Ovary (tissue), 9 donors: ENCODE results near the gene NGLY1. TPM values are rescaled to one million over a fixed set of nuclear protein-coding genes. Genes with fewer than 3 reads are reported as not detected.

Experiments
- DNase-seq, 5 donors: peaks; one replicate each; pipeline ENCODE4 v3.0.0-alpha.2; 2019 to 2020
- H3K27ac ChIP-seq, 2 donors: fragments of 200-600 bp; one replicate each; pipeline versions ENCODE4 v1.5.1 to v1.8.0; 2019 to 2022
- H3K27me3 ChIP-seq: fragments of 200-600 bp; one replicate; pipeline ENCODE4 v1.8.0; 2022
- H3K36me3 ChIP-seq: fragments of 200-600 bp; sonication (generic); one replicate; pipeline ENCODE4 v1.5.1; 2019
- H3K4me1 ChIP-seq: one replicate; pipeline ENCODE4 v1.8.1; 2013; ENCODE audit warnings: mild to moderate bottlenecking, moderate library complexity; ENCODE audit not compliant: insufficient read depth
- H3K4me3 ChIP-seq: fragments of 200-600 bp; sonication (generic); one replicate; pipeline ENCODE4 v1.5.1; 2017
- H3K9me3 ChIP-seq, 2 donors: fragments of 200-600 bp in 1 of 2; sonication (generic) in 1 of 2; one replicate each; pipeline versions ENCODE4 v1.5.1 to v1.8.1; 2013 to 2019; ENCODE audit warnings: mild to moderate bottlenecking in 1 of 2, moderate library complexity in 1 of 2
- CTCF ChIP-seq, 3 donors: fragments of 450-650 bp in 2 of 3; fragments of 200-600 bp in 1 of 3; IDR thresholded peaks; one replicate each; pipeline versions ENCODE4 v1.5.1 to v1.8.0; 2016 to 2022; ENCODE audit warnings: antibody characterized with exemption in 3 of 3, mild to moderate bottlenecking in 1 of 3
- EP300 ChIP-seq: sonication (generic); formaldehyde crosslinking; IDR thresholded peaks from one replicate; pipeline ENCODE4 v1.6.1; 2017; ENCODE audit warnings: antibody characterized with exemption
- POLR2A ChIP-seq: fragments of 450-650 bp; IDR thresholded peaks from one replicate; pipeline ENCODE4 v1.6.1; 2017; ENCODE audit warnings: antibody characterized with exemption, mild to moderate bottlenecking, moderate library complexity
- WGBS, 3 donors: extraction: QIAGEN DNeasy Blood & Tissue Kit in 1 of 3; methylation state at CpG; one replicate each; pipeline versions ENCODE4 v1.1.5 to v1.1.7; 2013 to 2017; 5-methylcytosine and 5-hydroxymethylcytosine counted together
- intact Hi-C, 4 donors: fragments of 100-400 bp; cut with DNase I; formaldehyde crosslinking; loops; one replicate each; pipeline versions ENCODE4 v1.11.0 to v1.15.1; 2022 to 2023
- polyA plus RNA-seq, 2 donors: library from polyadenylated mRNA; stranded (reverse); fragments of 200-250 nt in 1 of 2; fragments of 350-450 nt in 1 of 2; fragmentation: Illumina TruSeq in 1 of 2; extraction: RNeasy Lipid Tissue Mini Kit (QIAGEN cat#74804) in 1 of 2; gene quantifications; one replicate each; pipeline ENCODE4 v1.2.3, GENCODE V29; 2013 to 2014
- total RNA-seq, 7 donors: library from RNA; depleted of rRNA in 2 of 7; stranded (reverse); fragments of >200 nt in 2 of 7; fragmentation: NEBNext Ultra II Directional in 3 of 7; extraction: Animal tissue kit (Norgen Biotek cat#: 25700) in 3 of 7; gene quantifications; one replicate each; pipeline versions ENCODE4 v1.1.0 to v1.2.4, GENCODE V29; 2016 to 2023
- donor health status: DM: no; HTN: no; CAD: no; lungs with moderate emphysema.
- donor health status: DM: no; HTN: no; CAD: no.
- donor health status: Bipolar disorder and iron deficiency.
- donor health status: DM: yes; HTN: yes; CAD: no.
- donor health status: DM: no; HTN: no; CAD: no.
- donor health status: DM: yes; HTN: yes; CAD: no.

NGLY1 gene
- total and polyA plus RNA-seq, 9 donors, result 11.0 to 30.4 (median 27.1) TPM

- Histone ChIP-seq H3K9me3 (no peaks in the 10 kb centered on the region), H3K27me3 (no peaks in the 10 kb centered on the region), H3K4me1 (peaks cover 5% of the 10 kb centered on the region), H3K4me3 (no peak overlapping the region), H3K36me3 (no peaks in the 10 kb centered on the region), H3K27ac (no peak overlapping the region)
- intact Hi-C loops, result loop anchor here in 2 of 4 donors (10.0 kb wide), 1 partner anchor 116 kb away; the partner anchor contains the start of gene TOP2B (in 2 of the 2)
- no peak for DNase-seq
- TF ChIP-seq EP300 (no peak), POLR2A (no peak), CTCF (IDR thresholded peaks at IDR 0.05) (no peak)
- WGBS, 3 donors, result 93 to 95% (median 95%) methylated on average over 6 of the region's 6 CpGs
Observed at GRCh38 chr3:25780618-25781017, 2.6 kb downstream of the NGLY1 start.

DNA sequence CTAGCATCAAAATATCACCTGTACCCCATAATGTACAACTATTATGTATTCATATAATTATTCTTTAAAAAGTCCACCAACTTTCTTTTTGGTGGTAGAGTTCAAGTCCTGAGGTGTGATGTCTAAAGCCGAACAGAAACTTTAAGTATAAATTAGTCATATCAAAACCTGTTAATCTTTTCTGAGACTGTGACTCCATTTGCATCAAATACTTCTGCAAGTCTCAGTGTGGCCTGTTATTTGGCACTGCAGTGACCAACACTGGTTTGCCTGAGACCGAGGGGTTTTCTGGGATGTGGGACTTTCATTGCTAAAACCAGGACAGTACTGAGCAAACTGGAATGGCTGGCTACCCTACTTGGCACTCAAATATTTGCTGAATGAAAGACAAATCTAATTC, 7.3 kb downstream of the NGLY1 start:
- Histone ChIP-seq H3K36me3 (no peaks in the 10 kb centered on the region), H3K9me3 (no peaks in the 10 kb centered on the region), H3K27ac (no peak overlapping the region), H3K4me3 (no peak overlapping the region), H3K27me3 (no peaks in the 10 kb centered on the region), H3K4me1 (no peaks in the 10 kb centered on the region)
- DNase-seq, result no peak
- intact Hi-C loops, result no loop called here
- 96 to 99% (median 97%) methylated on average over 2 of the region's 2 CpGs for WGBS, 3 donors
- TF ChIP-seq CTCF (IDR thresholded peaks at IDR 0.05) (no peak), EP300 (no peak), POLR2A (no peak)

DNA sequence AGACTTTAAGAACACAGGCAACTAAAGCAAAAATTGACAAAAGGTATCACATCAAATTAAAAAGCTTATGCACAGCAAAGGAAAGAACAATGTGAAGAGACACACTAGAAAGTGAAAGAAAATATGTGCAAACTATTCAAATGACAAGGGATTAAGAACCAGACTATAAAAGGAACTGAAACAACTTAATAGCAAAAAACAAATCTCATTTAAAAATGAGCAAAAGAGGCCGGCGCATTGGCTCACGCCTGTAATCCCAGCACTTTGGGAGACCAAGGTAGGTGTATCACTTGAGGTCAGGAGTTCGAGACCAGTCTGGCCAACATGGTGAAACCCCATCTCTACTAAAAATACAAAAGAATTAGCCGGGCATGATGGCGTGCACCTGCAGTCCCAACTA, 14.4 kb downstream of the NGLY1 start:
- H3K4me1 ChIP-seq, result no peaks in the 10 kb centered on the region
- no peaks in the 10 kb centered on the region for H3K36me3 ChIP-seq
- 97 to 99% (median 97%) methylated on average over 6 of the region's 6 CpGs for WGBS, 3 donors
- H3K27me3 ChIP-seq, result no peaks in the 10 kb centered on the region
- H3K4me3 ChIP-seq, result no peak overlapping the region
- H3K27ac ChIP-seq, result no peak overlapping the region
- intact Hi-C loops, result no loop called here
- TF ChIP-seq CTCF (IDR thresholded peaks at IDR 0.05), result no peak
- no peak for TF ChIP-seq EP300
- TF ChIP-seq POLR2A, result no peak
- H3K9me3 ChIP-seq, result no peaks in the 10 kb centered on the region
- no peak for DNase-seq

DNA sequence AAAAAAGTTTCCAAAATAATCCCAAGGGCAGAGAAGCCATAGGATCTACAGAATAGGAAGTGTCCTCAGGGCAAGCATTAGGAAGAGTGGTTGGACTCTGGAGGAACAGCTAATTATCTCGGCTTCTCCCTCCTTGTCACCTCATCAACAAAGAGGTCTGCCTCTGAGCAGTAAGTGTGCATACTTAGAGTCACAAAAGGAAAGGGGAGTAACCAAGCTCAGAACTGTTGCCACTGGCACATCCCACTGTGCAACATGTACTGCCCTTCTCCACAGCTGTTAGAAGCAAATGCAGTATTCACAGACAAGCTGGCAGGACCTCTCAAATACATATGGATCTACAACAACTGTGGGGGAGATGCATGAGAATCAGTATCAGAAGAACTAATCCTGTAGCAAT, 31.5 kb downstream of the NGLY1 start:
- WGBS, 3 donors, result 67 to 100% (median 77%) methylated on average over 1 of the region's 1 CpG
- H3K36me3 ChIP-seq, result no peaks in the 10 kb centered on the region
- intact Hi-C loops, result no loop called here

More for the DNA sequence above, 31.5 kb downstream of the NGLY1 start:
- H3K4me1 ChIP-seq, result no peaks in the 10 kb centered on the region
- TF ChIP-seq CTCF (IDR thresholded peaks at IDR 0.05), result no peak
- no peak for TF ChIP-seq EP300
- H3K27me3 ChIP-seq, result no peaks in the 10 kb centered on the region
- no peak for DNase-seq
- no peak overlapping the region for H3K4me3 ChIP-seq
- H3K27ac ChIP-seq, result no peak overlapping the region
- no peaks in the 10 kb centered on the region for H3K9me3 ChIP-seq
